Smooth muscle cell (in vitro differentiated cells): Measurements from ENCODE around the gene DNAJC28. TPM values are rescaled to one million over a fixed set of nuclear protein-coding genes. Genes with fewer than 3 reads are reported as not detected.

Source experiments
- DNase-seq: peaks from one replicate; lab custom pipeline; 2025; ENCODE audit not compliant: unreplicated experiment; lab: John Stamatoyannopoulos, UW
- H2AFZ ChIP-seq: fragments of 200-600 bp; sonication (generic); 2 replicates; pipeline ENCODE4 v1.6.0; 2016; ENCODE audit warnings: antibody characterized with exemption, low read depth, mild to moderate bottlenecking
- H3F3A ChIP-seq: fragments of 200-600 bp; sonication (generic); 2 replicates; pipeline ENCODE4 v1.6.0; 2017; ENCODE audit warnings: antibody characterized with exemption, low read depth
- H3K27ac ChIP-seq: fragments of 200-600 bp; sonication (generic); 2 replicates; pipeline ENCODE4 v1.5.1; 2016; ENCODE audit warnings: low read depth, mild to moderate bottlenecking
- H3K27me3 ChIP-seq: fragments of 200-600 bp; sonication (generic); 2 replicates; pipeline ENCODE4 v1.6.1; 2016; ENCODE audit warnings: low read depth, mild to moderate bottlenecking
- H3K36me3 ChIP-seq: fragments of 200-600 bp; sonication (generic); 2 replicates; pipeline ENCODE4 v1.5.1; 2016; ENCODE audit warnings: low read depth
- H3K4me1 ChIP-seq: fragments of 200-600 bp; sonication (generic); 2 replicates; pipeline ENCODE4 v1.5.1; 2016; ENCODE audit warnings: low read depth
- H3K4me2 ChIP-seq: fragments of 200-600 bp; sonication (generic); 2 replicates; pipeline ENCODE4 v1.6.0; 2016; ENCODE audit warnings: mild to moderate bottlenecking
- H3K4me3 ChIP-seq: fragments of 200-600 bp; sonication (generic); 2 replicates; pipeline ENCODE4 v1.5.1; 2016; ENCODE audit warnings: mild to moderate bottlenecking
- H3K79me2 ChIP-seq: fragments of 200-600 bp; sonication (generic); 2 replicates; pipeline ENCODE4 v1.6.0; 2016; ENCODE audit warnings: low read depth, mild to moderate bottlenecking
- H3K9ac ChIP-seq: fragments of 200-600 bp; sonication (generic); 2 replicates; pipeline ENCODE4 v1.6.0; 2016; ENCODE audit warnings: low read depth
- H3K9me3 ChIP-seq: fragments of 200-600 bp; sonication (generic); replicated peaks from 2 replicates; pipeline ENCODE4 v1.5.1; 2016; ENCODE audit warnings: low read depth
- H4K20me1 ChIP-seq: fragments of 200-600 bp; sonication (generic); 2 replicates; pipeline ENCODE4 v1.6.0; 2016; ENCODE audit warnings: low read depth
- CTCF ChIP-seq: fragments of 200-600 bp; sonication (generic); IDR thresholded peaks from 2 replicates; pipeline ENCODE4 v1.5.1; 2017; ENCODE audit warnings: borderline replicate concordance, mild to moderate bottlenecking, antibody characterized with exemption; ENCODE audit not compliant: insufficient read depth, poor library complexity, severe bottlenecking
- WGBS: methylation state at CpG from one replicate; pipeline ENCODE4 v1.1.7; 2016; ENCODE audit warnings: low lambda C conversion rate; 5-methylcytosine and 5-hydroxymethylcytosine counted together
- polyA plus RNA-seq: library from polyadenylated mRNA; unstranded; fragments of >200 nt; fragmentation: Nextera tagmentation; extraction: Ambion mirVana; gene quantifications from 2 replicates; pipeline ENCODE4 v1.2.1, GENCODE V29; 2016
- total RNA-seq: library from RNA; depleted of rRNA; stranded (reverse); fragments of >200 nt; gene quantifications from 2 replicates; pipeline ENCODE4 v1.2.3, GENCODE V29; 2014

DNAJC28 gene
- total and polyA plus RNA-seq, 2 experiments from 2014 or later: 0.85 to 1.3 TPM

DNA sequence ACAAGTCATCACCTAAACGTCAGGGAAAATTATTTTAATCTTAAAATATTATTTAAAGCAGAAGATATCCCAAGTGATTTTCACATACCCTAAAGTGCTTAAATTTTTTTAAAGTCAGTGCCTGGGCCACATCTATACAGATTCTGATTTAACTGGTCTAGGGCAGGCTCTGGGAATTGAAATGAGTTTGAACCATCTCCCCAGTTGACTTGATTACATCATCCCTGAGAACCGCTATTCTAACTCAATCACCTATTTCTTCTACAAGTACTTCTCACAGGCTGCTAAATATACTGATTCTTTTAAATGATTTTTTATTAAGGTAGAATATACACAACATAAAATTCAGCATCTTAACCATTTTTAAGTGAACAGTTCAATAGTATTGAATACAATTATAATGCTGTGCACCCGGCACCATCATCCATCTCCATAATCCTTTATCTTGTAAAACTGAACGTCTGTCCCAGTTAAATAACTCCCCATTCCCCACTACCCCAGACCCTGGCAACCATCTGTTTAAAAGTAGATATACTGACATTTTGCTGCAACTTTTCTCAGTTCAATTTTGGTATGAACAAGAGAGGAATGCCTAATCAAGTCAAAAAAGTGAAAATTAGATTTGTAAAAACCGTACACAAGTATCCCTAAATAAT, 30.9 kb upstream of the DNAJC28 start:
- TF ChIP-seq CTCF: no peak
- H2AFZ ChIP-seq: no peak overlapping the region
- WGBS: 78% methylated on average over 5 of the region's 5 CpGs
- peaks cover 10% of the 10 kb centered on the region for H3K36me3 ChIP-seq
- no peaks in the 10 kb centered on the region for H3K9me3 ChIP-seq
- no peak overlapping the region for H3K4me3 ChIP-seq
- H3F3A ChIP-seq: no peaks in the 10 kb centered on the region
- DNase-seq: no peak
- no peak overlapping the region for H3K4me2 ChIP-seq
- H4K20me1 ChIP-seq: no peaks in the 10 kb centered on the region
- no peak overlapping the region for H3K9ac ChIP-seq
- no peaks in the 10 kb centered on the region for H3K27me3 ChIP-seq
- no peaks in the 10 kb centered on the region for H3K79me2 ChIP-seq
- no peaks in the 10 kb centered on the region for H3K4me1 ChIP-seq
- no peak overlapping the region for H3K27ac ChIP-seq

- DNase-seq: no peak
- no peak overlapping the region for H3K27ac ChIP-seq
- H3K79me2 ChIP-seq: no peaks in the 10 kb centered on the region
- H3F3A ChIP-seq: no peaks in the 10 kb centered on the region
- no peaks in the 10 kb centered on the region for H4K20me1 ChIP-seq
- H3K4me2 ChIP-seq: no peak overlapping the region
- no peaks in the 10 kb centered on the region for H3K4me1 ChIP-seq
- H3K36me3 ChIP-seq: peaks cover 24% of the 10 kb centered on the region
- H3K4me3 ChIP-seq: no peak overlapping the region
- H3K27me3 ChIP-seq: no peaks in the 10 kb centered on the region
- no peak for TF ChIP-seq CTCF
- no peak overlapping the region for H2AFZ ChIP-seq
- no peaks in the 10 kb centered on the region for H3K9me3 ChIP-seq
- H3K9ac ChIP-seq: no peak overlapping the region
- WGBS: 98% methylated on average over 4 of the region's 4 CpGs
Observed at GRCh38 chr21:33518899-33519298, 27.4 kb upstream of the DNAJC28 start.

GRCh38 chr21:33514229-33514628, 22.7 kb upstream of the DNAJC28 start:
- no peak for TF ChIP-seq CTCF
- DNase-seq: no peak
- Histone ChIP-seq H3F3A (no peaks in the 10 kb centered on the region), H3K27me3 (no peaks in the 10 kb centered on the region), H3K9me3 (no peaks in the 10 kb centered on the region), H3K4me1 (no peaks in the 10 kb centered on the region), H3K79me2 (no peaks in the 10 kb centered on the region), H2AFZ (no peak overlapping the region), H3K4me3 (no peak overlapping the region), H4K20me1 (no peaks in the 10 kb centered on the region), H3K27ac (no peak overlapping the region), H3K9ac (no peak overlapping the region), H3K4me2 (no peak overlapping the region), H3K36me3 (peaks cover 26% of the 10 kb centered on the region)
- WGBS: 93% methylated on average over 2 of the region's 2 CpGs

- Histone ChIP-seq H3K27ac (no peak overlapping the region), H2AFZ (no peak overlapping the region), H3K79me2 (no peaks in the 10 kb centered on the region), H3K4me1 (no peaks in the 10 kb centered on the region), H3F3A (no peaks in the 10 kb centered on the region), H3K27me3 (no peaks in the 10 kb centered on the region), H3K9ac (no peak overlapping the region), H3K4me2 (no peak overlapping the region), H3K36me3 (peaks cover 32% of the 10 kb centered on the region), H3K4me3 (no peak overlapping the region), H3K9me3 (no peaks in the 10 kb centered on the region), H4K20me1 (no peaks in the 10 kb centered on the region)
- WGBS: 97% methylated on average over 3 of the region's 3 CpGs
- TF ChIP-seq CTCF: no peak
- DNase-seq: no peak
Observed at GRCh38 chr21:33512481-33512880, 21.0 kb upstream of the DNAJC28 start.
